Keratinocyte (primary cell): ENCODE measurements around the gene SEZ6.

Source experiments
- CTCF ChIP-seq, 3 experiments: IDR thresholded peaks in 1 of 3; conservative IDR thresholded peaks in 1 of 3; optimal IDR thresholded peaks in 1 of 3; 2 replicates in 2 of 3; 3 replicates in 1 of 3; pipeline versions ENCODE3 to v1.5.1; 2011; ENCODE audit warnings: low read length in 3 of 3, mild to moderate bottlenecking in 3 of 3, moderate library complexity in 2 of 3, control low read depth in 1 of 3, inconsistent platforms in 1 of 3; ENCODE audit not compliant: insufficient read depth in 2 of 3; ENCODE audit errors: extremely low read depth in 1 of 3
- EZH2 ChIP-seq: IDR thresholded peaks from one replicate; pipeline ENCODE4 v1.6.1; 2012; ENCODE audit warnings: inconsistent platforms, mild to moderate bottlenecking, low read length, moderate library complexity

GRCh38 chr17:29005936-29006511 is at the start of gene SEZ6:
- no peak for TF ChIP-seq CTCF (optimal IDR thresholded peaks at IDR 0.05 in 1 of 3, IDR thresholded peaks at IDR 0.05 in 1 of 3, conservative IDR thresholded peaks at IDR 0.05 in 1 of 3; ENCODE audit: extremely low read depth in 1 of 3, insufficient read depth in 2 of 3, low read length in 3 of 3)
- TF ChIP-seq EZH2, result no peak
